Fibroblast of gingiva (primary cell): Measurements from ENCODE around the gene MGAT5.
A peak's percentile ranks its signal among the peaks of the same experiment; 100 is the strongest.

ENCODE experiments used
- DNase-seq: peaks from one replicate; pipeline ENCODE4 v3.0.0-alpha.2; 2011; ENCODE audit warnings: low read depth

The MGAT5 gene

GRCh38 chr2:134305109-134305491 is 51.2 kb downstream of the MGAT5 start:
- DNase-seq: no peak

- no peak for DNase-seq
These were observed 52.6 kb downstream of the MGAT5 start for GRCh38 chr2:134306521-134306920.

GRCh38 chr2:134307334-134307733 is 53.5 kb downstream of the MGAT5 start:
- no peak for DNase-seq

- no peak for DNase-seq
These were observed 54.9 kb downstream of the MGAT5 start for GRCh38 chr2:134308474-134309385.

- no peak for DNase-seq
These were observed 56.5 kb downstream of the MGAT5 start for GRCh38 chr2:134310107-134311079.

- DNase-seq: no peak
These were observed 58.6 kb downstream of the MGAT5 start for GRCh38 chr2:134312482-134312881.

- no peak for DNase-seq
These were observed 60.3 kb downstream of the MGAT5 start for GRCh38 chr2:134314202-134314601.

GRCh38 chr2:134314681-134315368 is 61.0 kb downstream of the MGAT5 start:
- no peak for DNase-seq

- DNase-seq: no peak
These were observed 61.6 kb downstream of the MGAT5 start for GRCh38 chr2:134315471-134315870.

GRCh38 chr2:134319596-134320254 is 65.9 kb downstream of the MGAT5 start:
- no peak for DNase-seq

GRCh38 chr2:134320930-134321329 is 67.1 kb downstream of the MGAT5 start:
- DNase-seq: no peak

- no peak for DNase-seq
These were observed 69.9 kb downstream of the MGAT5 start for GRCh38 chr2:134323777-134324176.

GRCh38 chr2:134324430-134324829 is 70.6 kb downstream of the MGAT5 start:
- DNase-seq: no peak

GRCh38 chr2:134324947-134325346 is 71.1 kb downstream of the MGAT5 start:
- no peak for DNase-seq

GRCh38 chr2:134325696-134326095 is 71.8 kb downstream of the MGAT5 start:
- DNase-seq: no peak

- peak; percentile 68 for DNase-seq
These were observed 73.5 kb downstream of the MGAT5 start for GRCh38 chr2:134327367-134327766.

GRCh38 chr2:134331081-134331480 is 77.2 kb downstream of the MGAT5 start:
- DNase-seq: no peak

GRCh38 chr2:134333646-134334189 is 79.8 kb downstream of the MGAT5 start:
- DNase-seq: no peak

GRCh38 chr2:134334542-134335353 is 80.9 kb downstream of the MGAT5 start:
- no peak for DNase-seq

- no peak for DNase-seq
These were observed 81.7 kb downstream of the MGAT5 start for GRCh38 chr2:134335601-134336000.
